Stimulated activated CD4-positive, alpha-beta T cell treated with anti-CD3 and anti-CD28 coated beads, TNF-alpha, amount 100 ng/mL, for 24 hours (primary cell): ENCODE measurements around the gene ESYT2.

Experiments used
- DNase-seq, 3 experiments: peaks; one replicate each; pipeline ENCODE4 v3.0.0-alpha.2; 2020; ENCODE audit warnings: low read depth in 3 of 3

The ESYT2 gene

DNA sequence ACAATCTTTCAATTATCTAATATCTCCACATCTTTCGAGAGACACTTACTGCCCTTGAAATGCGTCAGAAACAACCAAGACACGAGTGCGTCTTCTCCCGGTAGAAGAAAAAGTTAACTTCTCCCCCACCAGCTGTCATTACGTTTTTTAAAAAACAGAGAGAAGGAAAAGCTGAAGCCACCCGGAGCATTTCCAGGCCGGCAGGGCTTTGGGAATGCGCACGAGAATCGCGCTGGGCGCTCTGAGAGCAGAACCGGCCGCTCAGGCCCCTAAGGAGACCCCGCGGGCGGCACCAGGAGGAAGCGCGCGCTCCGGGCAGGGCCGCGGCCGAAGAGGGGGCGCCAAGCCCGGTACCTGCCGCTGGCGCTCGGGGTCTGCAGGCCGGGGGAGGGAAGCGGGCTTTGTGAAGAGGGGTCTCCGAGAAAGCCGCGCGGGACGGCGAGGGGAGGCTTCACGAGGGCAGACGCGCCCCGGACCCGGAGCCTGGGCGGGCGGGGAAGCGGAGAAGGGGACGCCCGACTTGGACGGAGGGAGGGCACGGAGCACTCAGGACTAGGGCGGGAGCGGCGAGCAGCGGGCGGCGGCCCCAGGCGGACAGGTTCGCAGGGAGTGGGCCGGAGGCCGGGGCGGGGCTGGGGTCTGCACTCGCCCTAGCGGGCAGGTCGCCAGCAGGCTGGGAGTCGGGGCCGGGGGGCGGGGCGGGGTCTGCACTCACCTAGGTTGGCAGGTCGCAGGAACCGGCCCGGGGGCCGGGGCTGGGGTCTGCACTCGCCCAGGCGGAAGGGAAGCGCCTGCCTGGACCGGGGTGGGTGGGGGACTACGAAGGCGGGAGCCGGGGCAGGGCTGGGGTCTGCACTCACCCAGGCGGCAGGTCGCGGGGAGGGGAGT is 932 bp downstream of the ESYT2 start:
- no peak for DNase-seq

DNA sequence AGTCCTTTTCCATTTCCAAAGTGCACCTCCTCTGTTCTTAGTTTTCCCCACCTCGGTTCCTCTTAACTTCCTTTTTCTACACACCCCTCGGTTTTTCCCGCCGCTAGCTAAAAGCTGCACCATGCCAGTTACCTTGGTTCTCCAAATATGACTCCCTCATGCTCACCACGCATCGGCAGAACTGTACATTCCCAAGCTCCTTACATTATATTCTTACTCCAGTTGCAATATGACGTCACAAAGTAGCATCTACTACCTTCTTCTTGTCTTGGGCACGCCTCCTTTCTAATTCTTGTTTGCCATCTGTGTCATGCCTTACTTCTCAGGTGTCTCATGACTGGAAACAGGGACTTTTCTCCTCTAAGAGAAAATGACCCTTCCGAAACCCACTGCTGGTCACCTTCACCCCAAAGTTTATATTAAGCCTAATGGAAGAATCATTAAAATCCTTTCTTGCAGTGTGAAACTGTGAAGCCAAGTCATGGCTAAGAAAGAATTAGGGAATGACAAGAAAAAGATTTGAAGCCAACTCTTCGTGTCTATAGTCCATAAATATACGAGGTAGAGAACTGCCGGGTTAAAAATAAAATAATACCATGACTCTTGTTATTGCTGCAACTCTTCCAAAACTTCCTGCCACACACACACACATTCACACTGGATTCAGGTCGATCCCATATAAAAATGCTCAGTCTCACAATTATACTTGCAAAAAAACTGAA is 1.7 kb downstream of the ESYT2 start:
- no peak for DNase-seq

DNA sequence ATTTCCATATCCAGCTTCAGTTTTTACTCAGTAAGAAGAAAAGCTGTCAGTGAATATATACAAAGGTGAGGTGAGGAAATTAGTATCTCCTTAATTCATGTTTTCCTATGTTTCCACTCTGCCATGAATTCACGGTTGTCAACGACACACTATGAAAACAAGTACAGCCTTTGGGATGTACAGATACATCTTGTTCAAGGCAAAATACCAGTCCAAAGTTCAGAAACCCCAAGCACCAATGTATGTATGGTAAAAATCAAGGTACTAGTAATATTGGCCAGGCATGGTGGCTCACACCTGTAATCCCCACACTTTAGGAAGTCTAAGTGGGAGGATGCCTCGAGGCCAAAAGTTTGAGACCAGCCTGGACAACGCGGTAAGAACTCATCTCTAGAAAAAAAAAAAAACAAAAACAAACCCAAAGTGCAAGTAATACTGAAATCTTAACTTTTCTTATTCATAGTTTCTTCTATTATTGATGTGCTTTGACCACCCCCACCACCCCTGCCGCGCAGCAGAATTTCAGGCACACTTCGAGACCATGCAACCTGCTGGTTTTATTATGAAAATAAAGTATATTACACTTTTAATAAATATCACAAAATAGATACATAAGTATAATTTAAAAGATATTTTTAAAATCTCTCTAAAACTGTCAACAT is 3.5 kb downstream of the ESYT2 start:
- DNase-seq, result no peak

DNA sequence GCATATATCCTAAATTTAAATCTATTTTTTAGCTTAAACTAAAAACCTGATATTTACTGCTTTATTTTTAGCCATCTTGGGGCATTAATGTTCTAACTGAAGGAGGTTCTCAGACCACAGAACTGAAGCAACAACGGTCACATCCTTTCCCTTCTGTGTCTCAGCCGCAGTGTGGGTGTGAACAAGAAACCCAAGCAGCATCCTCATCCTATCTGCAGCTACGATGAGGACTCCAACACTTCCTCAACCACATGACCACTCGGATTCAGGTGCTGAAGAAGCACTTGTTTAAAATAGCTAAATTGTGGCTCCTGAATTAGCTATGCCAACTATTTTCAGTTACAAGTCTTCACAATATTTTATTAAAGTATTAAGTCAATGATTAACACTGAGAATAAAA is 5.3 kb downstream of the ESYT2 start:
- DNase-seq, result peak in 1 of 3 experiments; percentile 50

- DNase-seq, result no peak
Measured at GRCh38 chr7:158821171-158822031, 7.9 kb downstream of the ESYT2 start.

DNA sequence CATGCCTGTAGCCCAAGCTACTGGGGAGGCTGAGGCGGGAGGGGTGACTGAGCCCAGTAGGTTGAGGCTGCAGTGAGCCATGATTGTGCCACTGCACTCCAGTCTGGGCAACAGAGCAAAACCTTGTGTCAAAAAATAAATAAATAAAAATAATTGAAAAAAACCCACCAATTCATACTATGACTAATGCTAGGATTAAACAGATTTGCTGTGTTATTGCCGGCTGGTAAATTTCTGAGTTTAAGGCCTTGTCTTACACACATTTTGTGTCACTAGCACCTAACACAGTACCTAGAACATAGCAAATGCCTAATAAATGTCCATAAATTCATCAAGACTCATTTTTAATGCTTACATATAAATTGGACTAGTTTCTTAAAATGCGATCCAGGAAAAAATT is 8.7 kb downstream of the ESYT2 start:
- no peak for DNase-seq

DNA sequence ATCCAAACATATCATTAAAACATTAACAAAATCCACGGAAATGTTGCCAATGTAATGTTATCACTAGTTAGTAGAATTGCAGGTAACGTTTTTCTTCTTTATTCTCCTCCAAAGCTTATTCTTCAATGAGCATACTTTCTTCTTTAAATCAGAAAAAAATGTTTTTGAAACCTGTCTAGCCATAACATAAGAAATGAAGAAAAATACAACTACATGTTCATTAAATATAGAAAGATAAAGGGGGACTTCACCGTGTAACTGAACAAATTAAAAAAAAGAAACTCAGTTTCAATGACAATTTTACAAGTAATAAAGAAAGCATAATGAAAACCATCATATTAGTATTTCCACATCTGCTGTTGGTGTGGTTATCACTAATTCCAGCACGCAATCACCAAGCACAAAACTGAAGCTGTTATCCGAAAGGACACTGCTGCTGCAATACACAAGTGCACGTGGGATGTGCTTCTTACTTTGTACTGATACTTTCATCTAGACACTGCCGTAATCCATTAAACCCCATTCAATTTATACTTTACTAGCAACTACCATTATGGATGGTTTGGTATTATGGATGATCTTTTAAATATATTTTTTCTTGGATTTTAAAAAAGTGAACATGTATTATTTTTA is 9.6 kb downstream of the ESYT2 start:
- DNase-seq, result no peak

- DNase-seq, result peak in 2 of 3 experiments; percentile 60 to 63
Measured at GRCh38 chr7:158818325-158819213, 10.7 kb downstream of the ESYT2 start.

DNA sequence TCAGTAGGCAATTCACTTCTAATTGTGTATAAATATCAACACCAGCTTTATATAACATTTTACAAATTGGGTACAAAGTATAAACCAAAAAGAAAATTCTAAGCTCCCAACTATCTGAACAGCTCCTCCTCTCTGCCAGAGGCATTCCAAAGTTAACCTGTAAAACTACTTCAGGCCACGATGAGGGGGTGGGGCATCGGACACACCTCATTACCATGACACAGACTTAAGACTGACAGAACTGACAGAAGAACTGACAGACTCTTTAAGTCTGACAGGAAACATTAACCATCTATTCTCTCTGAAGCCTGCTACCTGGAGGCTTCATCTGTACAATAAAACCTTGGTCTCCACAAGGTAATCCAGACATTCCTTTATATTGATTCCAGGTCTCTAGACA is 12.3 kb downstream of the ESYT2 start:
- DNase-seq, result no peak

- DNase-seq, result no peak
Measured at GRCh38 chr7:158816271-158816670, 13.0 kb downstream of the ESYT2 start.

GRCh38 chr7:158815800-158816128 is 13.5 kb downstream of the ESYT2 start:
- DNase-seq, result no peak

GRCh38 chr7:158815083-158815799 is 14.1 kb downstream of the ESYT2 start:
- DNase-seq, result no peak

GRCh38 chr7:158814637-158815036 is 14.7 kb downstream of the ESYT2 start:
- DNase-seq, result no peak

GRCh38 chr7:158812684-158813083 is 16.6 kb downstream of the ESYT2 start:
- DNase-seq, result no peak

DNA sequence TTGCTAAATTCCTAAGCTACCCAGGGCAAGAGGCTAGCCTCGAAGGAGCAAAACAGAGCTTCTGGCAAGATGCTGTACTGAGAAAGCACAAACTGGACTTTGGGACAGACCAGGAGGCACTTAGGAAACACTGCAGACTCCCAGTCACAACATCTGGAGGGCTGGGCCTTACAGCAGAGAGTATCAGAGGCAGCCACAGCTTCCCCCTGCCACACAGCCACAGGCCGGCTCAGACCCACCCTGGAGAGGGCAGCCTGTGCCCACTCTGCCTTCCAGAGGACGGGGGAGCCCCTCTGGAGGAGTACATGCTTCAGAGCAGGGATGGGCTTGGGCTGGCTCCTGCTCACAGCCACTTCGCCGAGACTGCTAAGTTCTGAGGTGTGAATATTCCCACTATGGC is 17.4 kb downstream of the ESYT2 start:
- DNase-seq, result no peak

DNA sequence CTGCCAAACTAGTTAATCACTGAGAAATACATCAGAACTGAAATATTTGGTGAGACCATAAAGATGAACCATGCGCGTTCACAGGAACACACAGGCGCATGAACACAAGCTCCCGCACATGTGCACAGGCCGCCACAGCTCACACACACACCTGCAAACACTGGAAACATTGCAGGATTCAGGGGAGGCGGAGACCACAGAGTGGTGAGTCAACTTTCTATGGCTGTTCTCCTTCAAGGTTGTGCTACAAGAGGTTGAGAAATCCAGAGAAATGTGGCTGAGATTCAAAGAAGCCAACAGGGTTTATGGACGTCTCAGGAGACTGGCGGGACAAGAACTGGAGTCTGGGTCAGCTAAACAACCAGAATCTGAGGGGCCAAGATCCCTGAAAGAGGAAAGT is 17.8 kb downstream of the ESYT2 start:
- DNase-seq, result peak in 2 of 3 experiments; percentile 41 to 70

- no peak for DNase-seq
Measured at GRCh38 chr7:158810846-158811245, 18.5 kb downstream of the ESYT2 start.

- no peak for DNase-seq
Measured at GRCh38 chr7:158809596-158809995, 19.7 kb downstream of the ESYT2 start.

DNA sequence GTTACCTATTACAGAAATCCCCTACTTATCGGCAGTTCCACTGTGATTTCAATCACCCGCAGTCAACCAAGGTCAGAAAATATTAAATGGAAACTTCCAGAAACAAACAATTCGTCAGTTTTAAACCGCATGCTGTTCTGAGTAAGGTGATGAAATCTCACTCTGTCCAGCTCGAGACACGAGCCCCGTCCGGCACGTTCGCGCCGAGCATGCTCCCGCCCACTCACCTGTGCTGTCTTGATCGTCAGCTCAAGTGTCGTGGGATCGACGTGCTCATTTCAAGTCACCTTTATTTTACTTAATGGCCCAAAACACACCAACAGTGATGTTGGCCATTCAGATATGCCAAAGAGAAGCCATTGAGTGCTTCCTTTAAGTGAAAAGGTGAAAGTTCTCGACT is 21.2 kb downstream of the ESYT2 start:
- no peak for DNase-seq

GRCh38 chr7:158805937-158806336 is 23.4 kb downstream of the ESYT2 start:
- DNase-seq, result no peak
